Effector CD8-positive, alpha-beta T cell (primary cell): ENCODE measurements around the gene BCDIN3D.
"Not testable (repeated sequence)": the region's sequence is repeated elsewhere in the genome, so short reads cannot be mapped to it uniquely, and the experiment has no call there.

Source experiments
- DNase-seq: peaks from one replicate; lab custom pipeline; 2025; lab: John Stamatoyannopoulos, UW
- total RNA-seq, 4 experiments: gene quantifications; one replicate each; lab custom pipeline; 2026; lab: John Stamatoyannopoulos, UW

The BCDIN3D gene
- 15.0 to 20.3 (median 19.9) reads per million in 4 experiments for total RNA-seq

GRCh38 chr12:49842519-49843352 lies at the start of gene BCDIN3D:
Gene BCDIN3D, minus strand, starts transcription at chr12:49843106. Its CDS starts 19 bp downstream, at chr12:49843087.
- DNase-seq: peak; percentile 85

DNA sequence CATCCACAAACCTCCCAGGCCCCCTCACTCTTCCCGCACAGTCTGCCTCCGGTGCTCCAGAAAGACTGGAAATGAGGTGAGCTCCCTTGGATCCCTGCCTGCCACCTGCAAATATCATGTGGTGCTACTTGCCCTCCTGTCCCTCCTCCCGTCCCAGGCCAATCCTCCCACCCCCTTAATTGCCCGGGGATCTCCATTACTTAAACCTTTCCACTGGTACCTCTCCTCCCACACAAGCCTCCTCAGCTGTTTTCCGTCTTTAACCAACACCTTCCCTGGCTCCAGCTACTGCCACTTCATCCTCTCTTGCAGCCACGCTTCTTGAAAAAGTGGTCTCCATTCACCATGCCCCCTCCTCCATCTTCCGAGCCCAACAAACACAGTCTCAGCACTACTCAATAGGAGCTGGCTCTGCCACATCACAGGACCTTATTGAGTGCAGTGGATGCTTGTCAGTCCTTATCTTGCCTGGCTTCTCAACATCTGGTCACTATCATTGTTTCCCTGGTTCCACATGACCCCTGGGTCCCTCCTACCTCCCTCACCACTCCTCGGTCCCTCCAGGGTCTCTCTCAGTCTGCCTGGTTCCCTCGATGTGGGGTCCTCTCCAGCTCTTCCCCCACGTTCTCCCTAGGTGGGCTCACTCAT lies 49.3 kb upstream of the BCDIN3D start:
- DNase-seq: no peak

DNA sequence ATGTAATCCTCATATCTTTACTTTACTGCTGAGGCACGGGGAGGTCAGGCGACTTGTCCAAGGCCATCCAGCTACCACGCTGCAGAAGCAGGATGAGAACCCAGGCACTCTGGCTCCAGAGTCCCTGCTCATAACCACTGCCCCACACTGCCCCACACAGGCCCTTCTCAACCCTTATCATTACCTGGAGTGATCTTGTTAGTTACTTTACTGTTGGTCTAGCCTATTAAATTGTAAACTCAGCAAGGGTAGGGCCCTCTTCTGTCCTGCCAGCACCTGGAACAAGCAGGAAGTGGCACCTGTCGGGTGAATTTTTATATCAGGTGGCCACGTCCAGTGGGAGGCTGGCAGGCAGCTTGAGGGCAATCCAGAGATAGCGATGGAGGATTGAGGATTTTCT lies 48.6 kb upstream of the BCDIN3D start:
- DNase-seq: no peak

- no peak for DNase-seq
Measured at GRCh38 chr12:49891012-49891411, 48.1 kb upstream of the BCDIN3D start.

GRCh38 chr12:49890096-49890461 lies 47.2 kb upstream of the BCDIN3D start:
- DNase-seq: no peak

- DNase-seq: no peak
Measured at GRCh38 chr12:49889361-49890095, 46.6 kb upstream of the BCDIN3D start.

GRCh38 chr12:49888461-49889151 lies 45.7 kb upstream of the BCDIN3D start:
- DNase-seq: no peak

GRCh38 chr12:49887536-49888401 lies 44.9 kb upstream of the BCDIN3D start:
- no peak for DNase-seq

DNA sequence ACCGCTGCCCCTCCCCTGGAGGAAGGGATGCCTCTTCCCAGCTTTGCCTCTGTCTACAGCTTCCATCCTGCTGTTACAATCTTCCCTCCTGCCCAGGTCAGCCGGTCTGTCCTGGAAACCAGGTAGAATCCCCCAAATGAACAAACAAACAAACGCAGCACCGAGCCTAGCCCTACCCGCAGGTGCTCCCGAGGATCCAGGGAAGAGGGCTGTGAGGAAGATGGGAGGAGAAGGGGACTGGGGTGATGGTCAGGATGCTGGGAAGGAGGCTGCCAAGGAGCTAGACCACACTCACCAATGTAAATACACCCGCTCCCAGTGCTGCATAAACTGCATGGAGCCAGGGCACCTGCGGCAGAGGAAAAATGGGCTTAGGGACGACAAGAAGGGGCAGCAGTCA lies 44.2 kb upstream of the BCDIN3D start:
- no peak for DNase-seq

GRCh38 chr12:49885663-49886461 lies 43.0 kb upstream of the BCDIN3D start:
- no peak for DNase-seq

- no peak for DNase-seq
Measured at GRCh38 chr12:49885118-49885517, 42.2 kb upstream of the BCDIN3D start.

DNA sequence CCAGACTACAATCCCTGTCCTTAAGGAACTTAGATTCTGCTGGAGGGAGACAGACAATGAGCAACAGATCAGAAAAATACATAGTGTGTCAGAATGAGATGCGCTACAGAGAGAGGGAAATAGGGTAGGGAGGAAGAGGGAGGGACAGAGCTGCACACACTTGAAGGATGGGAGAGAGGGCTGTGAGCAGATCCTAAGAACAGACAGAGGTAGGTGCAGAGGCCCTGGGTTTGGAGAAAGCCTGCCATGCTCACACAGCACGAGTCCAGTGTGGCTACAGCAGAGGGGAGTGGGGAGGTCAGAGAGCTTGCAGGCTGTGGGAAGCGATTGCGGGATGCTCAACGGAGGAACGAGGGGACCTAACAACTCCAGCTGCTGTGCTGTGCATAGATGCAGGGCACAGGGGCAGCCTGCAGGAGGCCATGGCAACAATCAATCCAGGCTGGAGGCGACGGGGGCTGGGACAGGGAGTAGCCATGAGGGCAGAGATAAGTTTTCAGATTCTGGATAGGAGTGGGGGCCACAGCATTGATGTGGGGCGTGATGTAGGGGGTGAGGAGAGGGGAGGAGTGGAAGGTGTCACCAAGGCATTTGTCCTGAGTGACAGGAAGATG lies 40.1 kb upstream of the BCDIN3D start:
- no peak for DNase-seq

- DNase-seq: no peak
Measured at GRCh38 chr12:49882248-49882850, 39.4 kb upstream of the BCDIN3D start.

DNA sequence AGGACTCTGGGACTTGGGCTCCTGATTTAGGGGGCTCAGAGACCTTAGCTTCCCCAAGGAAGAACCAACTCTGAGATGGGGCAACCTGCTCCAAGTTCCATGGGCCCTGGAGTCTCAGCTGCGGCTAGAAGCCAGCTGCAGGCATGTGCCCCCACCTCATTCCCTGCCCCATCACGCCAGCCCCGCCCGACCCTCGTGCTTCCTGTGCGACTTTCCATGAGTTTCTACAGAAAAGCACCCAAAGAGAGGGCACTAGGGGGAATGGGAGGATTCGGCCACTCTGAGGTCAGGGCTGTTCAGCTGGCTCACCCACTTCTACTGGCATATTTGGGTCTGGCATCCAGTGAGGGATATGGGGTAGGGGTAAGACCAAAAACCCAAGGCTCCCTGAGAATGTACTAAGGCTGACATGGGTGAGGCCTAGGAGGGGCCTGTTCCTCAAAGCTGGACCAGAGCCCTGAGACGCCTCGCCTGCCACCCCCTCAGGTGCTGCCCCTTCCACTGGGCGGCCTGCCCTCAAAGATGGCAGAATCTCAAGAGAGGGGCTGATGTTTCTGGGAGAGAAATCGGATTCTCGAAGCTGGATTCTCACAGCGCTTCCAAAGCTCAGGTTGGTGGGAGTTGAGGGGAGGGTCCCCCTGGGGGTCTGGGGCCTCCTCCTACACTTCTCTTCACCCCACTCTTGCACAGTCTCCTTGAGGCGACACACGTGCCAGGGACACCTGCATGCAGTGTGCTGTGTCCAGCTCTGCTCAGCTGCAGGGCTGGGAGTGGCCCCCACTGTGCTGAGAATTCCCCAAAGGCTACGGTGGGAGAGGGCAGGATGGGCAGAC lies 38.7 kb upstream of the BCDIN3D start:
- no peak for DNase-seq

DNA sequence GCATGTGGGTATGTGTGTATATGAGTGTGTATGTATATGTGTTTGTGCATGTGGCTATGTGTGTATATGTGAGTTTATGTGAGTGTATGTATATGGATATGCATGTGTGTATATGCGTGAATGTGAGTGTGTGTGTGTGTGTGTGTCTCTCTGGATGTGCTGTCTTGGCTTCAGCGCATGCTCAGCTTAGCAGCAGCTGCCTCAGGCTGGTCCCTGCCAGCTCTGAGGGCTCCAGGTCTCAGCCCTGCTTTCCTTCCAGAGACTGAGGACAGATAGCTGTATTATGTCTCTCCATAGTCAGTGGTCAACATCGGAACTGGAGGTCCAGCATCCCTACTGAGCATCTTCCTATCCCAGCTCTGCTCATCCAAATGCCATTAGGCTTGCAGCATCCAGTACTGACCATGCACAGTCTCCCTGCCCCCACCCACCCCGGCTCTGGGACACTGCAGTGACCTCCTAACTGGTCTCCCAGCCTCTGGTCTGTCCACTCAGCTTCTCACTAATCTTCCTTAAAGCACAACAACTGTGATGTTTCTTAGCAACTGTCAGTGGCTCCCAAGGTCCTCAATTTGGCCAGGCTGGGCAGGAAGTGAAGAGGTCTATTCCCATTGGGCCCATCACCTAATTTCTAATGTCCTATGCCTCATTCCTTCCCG lies 38.0 kb upstream of the BCDIN3D start:
- no peak for DNase-seq

DNA sequence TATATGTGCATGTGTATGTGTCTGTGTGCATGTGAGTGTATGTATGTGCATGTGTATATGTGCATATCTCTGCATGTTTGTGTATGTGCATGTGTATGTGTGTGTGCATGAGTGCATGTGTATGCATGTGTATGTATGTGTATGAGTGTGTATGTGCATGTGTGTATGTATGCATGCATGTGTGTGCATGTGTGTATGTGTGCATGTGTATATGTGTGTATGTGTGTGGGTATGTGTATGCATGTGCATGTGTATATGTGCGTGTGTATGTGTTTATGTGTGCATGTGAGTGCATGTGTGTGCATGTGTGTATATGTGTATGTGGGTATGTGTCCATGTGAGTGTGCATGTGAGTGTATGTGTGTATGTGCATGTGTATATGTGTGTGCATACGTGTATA lies 36.2 kb upstream of the BCDIN3D start:
- DNase-seq: not testable (repeated sequence)

GRCh38 chr12:49878021-49878420 lies 35.1 kb upstream of the BCDIN3D start:
- no peak for DNase-seq

GRCh38 chr12:49877066-49877465 lies 34.2 kb upstream of the BCDIN3D start:
- no peak for DNase-seq
